ENCODE measurements around the gene ESYT2.

The ESYT2 gene

DNA sequence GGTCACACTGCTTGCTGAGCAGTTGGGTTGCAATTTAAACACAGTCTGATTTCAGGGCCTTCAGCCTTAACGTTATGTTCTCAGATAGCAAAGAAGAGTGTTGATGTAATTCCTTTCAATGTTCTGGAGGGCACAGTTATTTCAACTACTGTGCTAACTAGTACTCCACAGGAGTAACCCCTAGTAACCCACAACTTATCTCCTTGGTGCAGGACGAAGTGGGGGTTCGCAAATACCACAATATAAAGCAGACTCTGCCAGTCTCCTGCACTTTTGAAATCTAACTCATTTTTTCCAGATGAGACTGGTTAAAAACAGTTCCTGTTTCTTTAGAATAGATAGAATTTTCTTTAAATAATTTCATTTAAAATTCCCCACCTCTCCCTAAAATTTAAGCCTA, 77.6 kb downstream of the ESYT2 start:
- no peak for DNase-seq

DNA sequence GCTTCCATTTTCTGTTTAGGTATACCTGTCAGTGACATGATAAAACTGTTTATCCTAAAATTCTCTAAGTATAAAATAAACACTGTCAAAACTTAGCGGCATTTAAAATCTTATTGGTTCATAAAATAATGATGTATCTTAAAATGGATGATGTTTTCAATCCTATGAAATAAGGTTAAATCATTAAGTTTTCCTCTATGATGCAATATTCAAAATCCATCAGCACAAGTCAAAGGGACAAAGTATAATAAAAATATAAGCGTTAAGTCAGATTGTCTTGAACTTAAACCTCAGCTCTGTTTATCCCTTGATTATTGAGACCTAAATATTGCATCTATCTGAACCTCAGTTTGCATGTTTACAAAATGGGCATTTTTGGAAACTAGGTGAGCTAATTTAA, 78.1 kb downstream of the ESYT2 start:
- no peak overlapping the region for H3K9ac ChIP-seq (ENCODE audit: low read length)
- H3F3A ChIP-seq (ENCODE audit: insufficient read depth, low read length): no peaks in the 10 kb centered on the region
- H3K79me2 ChIP-seq (ENCODE audit: low read length): no peaks in the 10 kb centered on the region
- H3K9me3 ChIP-seq (replicated peaks; ENCODE audit: insufficient read depth, low read length): no peaks in the 10 kb centered on the region
- no peak overlapping the region for H3K4me2 ChIP-seq (ENCODE audit: low read depth, low read length)
- H3K9me2 ChIP-seq (replicated peaks; ENCODE audit: insufficient read depth, low read length): no peaks in the 10 kb centered on the region
- TF ChIP-seq EZH2phosphoT487 (IDR thresholded peaks at IDR 0.05; ENCODE audit: low read length) (no peak), EZH2 (optimal IDR thresholded peaks at IDR 0.05; ENCODE audit: low read depth, low read length) (no peak)
- TF ChIP-seq, protein P1, sequence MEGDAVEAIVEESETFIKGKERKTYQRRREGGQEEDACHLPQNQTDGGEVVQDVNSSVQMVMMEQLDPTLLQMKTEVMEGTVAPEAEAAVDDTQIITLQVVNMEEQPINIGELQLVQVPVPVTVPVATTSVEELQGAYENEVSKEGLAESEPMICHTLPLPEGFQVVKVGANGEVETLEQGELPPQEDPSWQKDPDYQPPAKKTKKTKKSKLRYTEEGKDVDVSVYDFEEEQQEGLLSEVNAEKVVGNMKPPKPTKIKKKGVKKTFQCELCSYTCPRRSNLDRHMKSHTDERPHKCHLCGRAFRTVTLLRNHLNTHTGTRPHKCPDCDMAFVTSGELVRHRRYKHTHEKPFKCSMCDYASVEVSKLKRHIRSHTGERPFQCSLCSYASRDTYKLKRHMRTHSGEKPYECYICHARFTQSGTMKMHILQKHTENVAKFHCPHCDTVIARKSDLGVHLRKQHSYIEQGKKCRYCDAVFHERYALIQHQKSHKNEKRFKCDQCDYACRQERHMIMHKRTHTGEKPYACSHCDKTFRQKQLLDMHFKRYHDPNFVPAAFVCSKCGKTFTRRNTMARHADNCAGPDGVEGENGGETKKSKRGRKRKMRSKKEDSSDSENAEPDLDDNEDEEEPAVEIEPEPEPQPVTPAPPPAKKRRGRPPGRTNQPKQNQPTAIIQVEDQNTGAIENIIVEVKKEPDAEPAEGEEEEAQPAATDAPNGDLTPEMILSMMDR (IDR thresholded peaks at IDR 0.05; ENCODE audit: low read length): no peak
- no peak overlapping the region for H2AFZ ChIP-seq (ENCODE audit: low read length)
- no peaks in the 10 kb centered on the region for H3K27me3 ChIP-seq (replicated peaks; ENCODE audit: insufficient read depth, low read length)
- H3K4me3 ChIP-seq (ENCODE audit: low read length): no peak overlapping the region
- H3K27ac ChIP-seq (ENCODE audit: low read length): no peak overlapping the region
- H3K36me3 ChIP-seq (replicated peaks; ENCODE audit: insufficient read depth, low read length): no peaks in the 10 kb centered on the region; the same call in 1 of the 2 replicates
- H4K20me1 ChIP-seq (ENCODE audit: insufficient read depth, low read length): no peaks in the 10 kb centered on the region
- no peak for DNase-seq
- no peaks in the 10 kb centered on the region for H3K4me1 ChIP-seq (ENCODE audit: low read length)

More for the DNA sequence above, 77.6 kb downstream of the ESYT2 start:
- TF ChIP-seq EZH2phosphoT487 (IDR thresholded peaks at IDR 0.05; ENCODE audit: low read length) (no peak), EZH2 (optimal IDR thresholded peaks at IDR 0.05; ENCODE audit: low read depth, low read length) (no peak)
- TF ChIP-seq, protein P1 (IDR thresholded peaks at IDR 0.05; ENCODE audit: low read length): no peak
- Histone ChIP-seq H3K9me3 (replicated peaks; ENCODE audit: insufficient read depth, low read length) (no peaks in the 10 kb centered on the region), H3K9me2 (replicated peaks; ENCODE audit: insufficient read depth, low read length) (no peaks in the 10 kb centered on the region), H3K4me2 (ENCODE audit: low read depth, low read length) (no peak overlapping the region), H3K4me1 (ENCODE audit: low read length) (no peaks in the 10 kb centered on the region), H3K4me3 (ENCODE audit: low read length) (no peak overlapping the region), H3K9ac (ENCODE audit: low read length) (no peak overlapping the region), H3K27me3 (replicated peaks; ENCODE audit: insufficient read depth, low read length) (no peaks in the 10 kb centered on the region), H4K20me1 (ENCODE audit: insufficient read depth, low read length) (no peaks in the 10 kb centered on the region), H3K79me2 (ENCODE audit: low read length) (no peaks in the 10 kb centered on the region), H3F3A (ENCODE audit: insufficient read depth, low read length) (no peaks in the 10 kb centered on the region), H3K27ac (ENCODE audit: low read length) (no peak overlapping the region), H3K36me3 (replicated peaks; ENCODE audit: insufficient read depth, low read length) (no peaks in the 10 kb centered on the region; the same call in 1 of the 2 replicates), H2AFZ (ENCODE audit: low read length) (no peak overlapping the region)

DNA sequence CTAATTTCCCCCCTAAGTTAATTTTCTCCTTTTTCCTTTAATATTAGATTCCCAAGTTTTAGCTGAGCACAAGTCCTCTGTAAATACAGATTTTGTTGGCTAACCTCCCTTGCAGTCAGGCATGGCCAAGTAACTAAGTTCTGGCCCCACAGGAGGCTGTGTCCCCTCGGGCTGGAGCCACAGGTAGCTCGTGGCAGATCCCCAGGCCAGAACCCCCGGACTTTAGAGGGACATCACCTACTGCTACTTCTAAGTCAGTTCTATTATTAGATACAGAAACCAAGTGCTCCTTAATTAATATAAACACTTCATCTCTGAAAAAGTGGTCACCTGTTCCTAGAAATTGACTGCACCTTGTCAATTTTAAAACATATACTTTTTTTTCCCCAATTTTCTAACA, 78.6 kb downstream of the ESYT2 start:
- no peak overlapping the region for H2AFZ ChIP-seq (ENCODE audit: low read length)
- no peak overlapping the region for H3K27ac ChIP-seq (ENCODE audit: low read length)
- no peaks in the 10 kb centered on the region for H3K79me2 ChIP-seq (ENCODE audit: low read length)
- no peaks in the 10 kb centered on the region for H3F3A ChIP-seq (ENCODE audit: insufficient read depth, low read length)
- no peaks in the 10 kb centered on the region for H3K27me3 ChIP-seq (replicated peaks; ENCODE audit: insufficient read depth, low read length)
- no peaks in the 10 kb centered on the region; the same call in 1 of the 2 replicates for H3K36me3 ChIP-seq (replicated peaks; ENCODE audit: insufficient read depth, low read length)
- H3K4me1 ChIP-seq (ENCODE audit: low read length): no peaks in the 10 kb centered on the region
- no peak overlapping the region for H3K4me3 ChIP-seq (ENCODE audit: low read length)
- TF ChIP-seq EZH2 (optimal IDR thresholded peaks at IDR 0.05; ENCODE audit: low read depth, low read length) (no peak), EZH2phosphoT487 (IDR thresholded peaks at IDR 0.05; ENCODE audit: low read length) (no peak)
- TF ChIP-seq, protein P1 (IDR thresholded peaks at IDR 0.05; ENCODE audit: low read length): no peak
- H3K9ac ChIP-seq (ENCODE audit: low read length): no peak overlapping the region
- no peak for DNase-seq
- H3K9me3 ChIP-seq (replicated peaks; ENCODE audit: insufficient read depth, low read length): no peaks in the 10 kb centered on the region
- no peaks in the 10 kb centered on the region for H4K20me1 ChIP-seq (ENCODE audit: insufficient read depth, low read length)
- no peak overlapping the region for H3K4me2 ChIP-seq (ENCODE audit: low read depth, low read length)
- no peaks in the 10 kb centered on the region for H3K9me2 ChIP-seq (replicated peaks; ENCODE audit: insufficient read depth, low read length)
